HS-27A (cell line): Measurements from ENCODE around the gene TIPIN.

ENCODE experiments used
- DNase-seq: peaks from one replicate; pipeline ENCODE4 v3.0.0-alpha.2; 2012; ENCODE audit warnings: low read depth, missing footprints

The TIPIN gene

DNA sequence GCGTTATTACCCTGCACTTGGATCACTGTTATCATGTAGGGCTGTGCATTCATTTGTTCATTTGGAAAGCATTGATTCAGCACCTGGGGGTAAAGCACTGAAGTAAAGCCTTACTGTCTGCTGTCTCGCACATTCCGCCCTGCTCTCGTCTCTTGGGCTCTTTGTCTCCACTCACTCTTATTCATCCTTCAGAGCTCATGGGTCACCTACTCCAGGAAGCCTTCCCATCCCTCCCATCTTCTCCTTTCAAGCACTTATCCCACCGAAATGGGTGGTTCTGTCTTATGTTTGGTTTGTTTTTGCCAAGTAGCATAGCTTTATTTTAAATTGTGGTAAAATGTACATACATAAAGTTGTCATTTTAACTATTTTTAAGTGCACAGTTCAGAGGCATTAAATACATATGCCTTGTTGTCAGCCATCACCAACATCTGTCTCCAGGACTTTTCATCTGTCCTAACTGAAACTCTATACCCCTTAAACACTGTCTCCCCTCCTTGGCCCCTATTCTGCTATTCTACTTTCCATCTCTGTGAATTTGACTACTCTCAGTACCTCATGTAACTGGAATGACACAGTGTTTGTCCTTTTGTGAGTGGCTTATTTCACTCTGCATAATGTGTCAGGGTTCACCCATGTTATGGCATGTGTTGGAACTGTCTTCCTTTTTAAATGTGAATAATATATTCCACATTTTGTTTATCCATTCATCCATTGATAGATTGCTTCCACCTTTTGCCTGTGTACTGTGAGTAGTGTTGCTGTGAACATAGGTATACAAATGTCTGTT, 53.8 kb downstream of the TIPIN start:
- DNase-seq: no peak

DNA sequence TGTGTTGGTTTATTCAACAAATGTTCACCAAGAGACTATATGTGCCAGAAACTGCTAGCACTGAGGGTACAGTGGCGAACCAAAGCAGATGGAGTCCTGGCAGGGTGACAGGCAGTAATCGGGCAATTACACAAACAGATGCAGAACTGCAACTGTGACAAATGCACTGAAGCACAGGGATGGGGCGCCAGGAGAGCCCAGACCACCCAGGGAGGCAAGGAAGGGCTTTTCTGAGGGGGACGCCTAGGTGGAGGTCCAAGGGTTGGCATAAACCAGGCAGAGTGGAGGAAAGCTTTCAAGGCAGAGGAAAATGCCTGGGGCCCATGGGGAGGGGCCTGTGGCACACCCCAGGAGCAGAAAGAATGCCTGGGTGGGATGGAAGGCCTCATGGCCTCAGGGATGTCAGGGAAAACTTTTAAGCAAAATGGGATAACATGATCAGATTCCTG, 57.7 kb downstream of the TIPIN start:
- DNase-seq: no peak

DNA sequence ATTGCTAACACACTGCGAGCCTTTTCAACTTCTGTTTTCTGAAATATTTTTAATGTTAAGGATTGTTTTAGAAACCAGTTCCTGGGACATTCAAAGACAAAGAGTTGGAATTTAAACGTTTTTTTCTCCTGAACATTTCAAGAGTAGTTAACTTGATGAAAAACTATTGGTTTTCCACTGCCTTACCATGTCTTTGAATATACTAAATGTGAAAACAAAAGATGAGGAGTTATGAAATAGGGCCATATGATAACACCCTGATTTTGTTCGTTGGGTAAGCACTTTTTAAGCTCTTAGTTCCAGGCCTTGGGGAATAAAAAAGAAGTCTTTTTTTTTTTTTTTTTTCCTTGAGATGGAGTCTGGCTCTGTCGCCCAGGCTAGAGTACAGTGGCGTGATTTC, 60.3 kb downstream of the TIPIN start:
- no peak for DNase-seq

DNA sequence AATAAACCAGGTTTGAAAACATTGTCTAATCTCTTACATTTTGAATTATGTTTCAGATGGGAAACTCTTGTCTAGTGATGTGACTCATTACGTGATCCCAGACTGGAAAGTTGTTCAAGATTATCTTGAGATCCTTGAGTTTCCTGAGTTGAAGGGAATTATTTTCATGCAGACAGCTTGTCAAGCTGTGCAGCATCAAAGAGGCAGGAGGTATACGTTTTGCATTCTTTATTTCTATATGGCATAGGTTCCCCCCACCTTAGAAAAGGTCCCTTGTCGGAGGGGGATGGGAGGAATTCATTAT, 61.6 kb downstream of the TIPIN start:
- no peak for DNase-seq

DNA sequence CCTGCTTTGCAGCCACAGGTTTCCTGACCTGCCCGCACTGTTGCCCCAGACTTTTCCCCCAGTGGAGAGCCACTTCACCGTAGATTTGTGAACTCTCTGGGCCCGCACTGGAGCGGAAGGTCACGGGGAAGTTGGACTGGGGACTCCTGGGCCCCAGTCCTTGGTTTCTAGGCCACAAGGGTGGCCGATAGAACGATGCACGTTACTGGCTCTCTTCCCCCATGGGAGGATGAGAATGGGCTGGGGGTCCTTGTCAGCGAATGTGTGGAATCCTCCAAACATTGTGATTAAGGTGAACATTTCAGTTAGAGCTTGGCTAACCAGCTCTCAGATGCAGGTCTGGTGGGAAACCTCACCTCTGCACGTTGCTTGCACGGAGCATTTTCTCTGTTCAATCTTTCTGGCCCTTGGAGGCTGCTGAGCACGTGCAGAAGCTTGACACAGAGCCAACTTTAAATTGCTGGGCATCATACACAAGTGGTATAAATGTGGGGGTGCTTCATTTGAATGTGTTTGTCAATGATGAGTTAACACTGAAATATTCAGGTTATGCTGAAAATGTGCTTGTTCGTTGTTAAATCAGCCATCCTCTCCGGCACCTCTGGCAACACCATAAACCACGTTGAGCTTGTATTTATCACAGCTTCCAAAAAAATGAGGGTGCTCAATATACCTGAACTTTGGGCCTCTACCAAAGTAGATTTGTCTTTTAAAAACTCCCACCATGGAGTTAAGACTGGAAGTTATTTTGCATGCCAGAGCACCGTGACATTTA, 62.1 kb downstream of the TIPIN start:
- DNase-seq: peak; percentile 97

DNA sequence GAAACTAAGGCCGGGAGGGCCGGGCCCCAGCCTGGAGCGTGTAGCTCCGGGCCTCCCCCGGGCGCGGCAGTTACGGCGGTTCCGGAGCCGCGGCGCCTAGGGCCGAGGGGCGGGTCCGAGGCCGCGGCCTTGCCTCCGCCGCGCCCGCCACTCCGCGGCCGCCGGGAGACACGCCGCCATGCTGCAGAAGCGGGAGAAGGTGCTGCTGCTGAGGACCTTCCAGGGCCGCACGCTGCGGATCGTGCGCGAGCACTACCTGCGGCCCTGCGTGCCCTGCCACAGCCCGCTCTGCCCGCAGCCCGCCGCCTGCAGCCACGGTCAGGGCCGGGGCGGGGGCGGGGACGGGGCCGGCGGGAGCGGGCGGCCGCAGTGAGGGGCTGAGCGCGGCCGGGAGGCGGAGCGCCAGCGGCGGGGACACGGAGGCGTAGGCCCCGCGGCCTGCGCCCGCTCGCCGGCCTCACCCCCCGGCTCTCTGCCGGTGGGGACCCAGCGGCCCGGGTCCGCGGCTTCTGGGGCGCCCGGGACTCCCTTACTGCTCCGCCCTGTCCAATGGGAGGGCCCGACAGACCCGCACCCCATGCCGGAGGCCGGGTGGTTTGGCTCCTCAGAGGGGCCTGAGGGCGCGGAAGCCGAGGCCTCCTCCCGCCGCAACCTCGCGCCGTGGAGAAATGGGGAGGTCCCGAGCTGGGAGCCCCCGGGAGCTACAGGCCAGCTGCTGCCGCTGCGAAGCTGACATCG, 62.9 kb downstream of the TIPIN start, which contains the start of gene DIS3L:
DIS3L (plus strand) TSS at position 150 of the 738 bp plus-strand sequence; CDS start at position 179, 29 bp downstream.
- no peak for DNase-seq

DNA sequence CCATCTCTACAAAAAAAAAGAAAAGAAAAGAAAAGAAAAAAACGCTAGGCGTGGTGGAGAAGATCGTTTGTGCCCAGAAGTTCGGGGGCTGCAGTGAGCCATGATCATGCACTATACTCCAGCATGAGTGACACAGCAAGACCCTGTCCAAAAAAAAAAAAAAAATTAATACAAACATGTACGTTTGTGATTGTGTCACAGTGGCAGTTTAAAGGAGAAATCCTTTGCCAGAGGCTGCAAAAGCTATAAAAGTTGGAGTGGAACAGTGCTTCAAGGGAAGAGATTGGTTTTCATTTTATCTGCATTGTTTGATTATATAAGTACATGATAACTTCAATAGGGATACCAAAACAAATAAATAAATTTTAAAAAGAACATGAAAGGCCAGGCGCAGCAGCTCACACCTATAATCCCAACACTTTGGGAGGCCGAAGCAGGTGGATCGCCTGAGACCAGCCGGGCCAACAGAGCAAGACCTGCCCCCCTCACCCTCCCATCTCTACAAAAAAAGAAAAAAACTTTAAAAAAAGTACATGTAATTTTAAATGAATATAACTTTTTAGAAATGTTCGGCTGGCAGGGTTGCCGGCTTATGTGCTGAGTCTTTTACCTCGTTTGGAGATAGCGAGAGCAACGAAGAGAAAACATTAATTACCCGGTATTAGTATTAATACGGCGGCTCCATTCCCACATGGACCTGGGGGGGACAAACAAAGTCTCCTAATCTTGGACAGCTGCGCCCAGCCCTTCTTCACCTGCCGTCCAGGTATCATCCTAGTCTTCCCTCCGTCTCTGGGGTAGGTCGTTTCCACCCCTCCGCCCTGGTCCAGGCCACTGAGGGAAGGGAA, 63.7 kb downstream of the TIPIN start:
- DNase-seq: peak; percentile 34

DNA sequence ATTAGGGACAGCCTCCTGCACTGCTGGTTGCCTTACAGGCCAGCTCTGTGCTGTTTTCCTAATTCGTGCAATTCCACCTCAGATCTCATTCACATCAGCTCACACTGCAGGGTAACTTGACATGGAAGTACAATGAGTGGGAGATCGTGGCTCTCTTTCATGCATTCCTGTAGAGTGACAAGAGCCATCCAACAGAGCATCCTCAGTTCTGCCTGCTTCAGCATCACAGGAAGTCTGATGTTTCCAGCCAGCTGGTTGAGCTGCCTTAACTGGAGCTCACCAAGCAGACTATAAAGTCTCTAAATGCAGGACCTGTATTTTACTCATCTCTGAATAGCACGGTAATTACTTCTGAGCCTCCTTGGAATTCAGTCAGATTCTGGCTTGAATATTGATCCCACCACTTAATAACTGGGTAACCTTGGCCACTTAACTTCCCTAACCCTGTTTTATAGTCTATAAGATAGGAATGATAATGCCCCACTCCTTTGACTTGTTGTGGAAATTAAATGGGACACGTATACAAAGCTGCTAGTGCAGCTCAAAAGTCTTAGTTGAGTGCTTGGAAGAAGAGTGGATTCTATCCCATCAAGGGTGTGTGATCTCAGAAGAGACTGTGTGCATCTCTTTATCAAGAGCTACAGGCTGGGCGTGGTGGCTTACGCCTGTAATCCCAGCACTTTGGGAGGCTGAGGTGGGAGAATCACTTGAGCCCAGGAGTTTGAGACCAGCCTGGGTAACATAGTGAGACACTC, 64.5 kb downstream of the TIPIN start:
- DNase-seq: no peak

DNA sequence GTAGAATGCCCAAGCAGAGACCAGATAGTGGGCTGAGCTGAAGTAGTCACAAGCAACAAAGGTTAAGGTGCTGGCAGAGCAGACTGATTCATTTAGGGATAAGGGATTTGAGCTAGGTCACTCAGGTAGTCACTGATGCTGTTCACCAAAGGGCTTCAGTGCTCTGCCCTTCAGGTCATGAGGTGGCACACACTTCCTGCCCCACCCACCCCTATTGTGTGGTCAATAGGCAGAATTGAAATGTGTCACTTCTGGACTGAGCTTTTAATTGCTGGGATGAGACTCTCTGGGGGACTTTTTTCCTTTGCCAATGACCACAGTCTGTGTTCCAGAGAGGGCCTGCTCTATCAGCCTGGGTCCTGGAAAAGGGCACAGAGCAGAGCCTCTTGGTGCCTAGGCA, 66.0 kb downstream of the TIPIN start:
- no peak for DNase-seq

DNA sequence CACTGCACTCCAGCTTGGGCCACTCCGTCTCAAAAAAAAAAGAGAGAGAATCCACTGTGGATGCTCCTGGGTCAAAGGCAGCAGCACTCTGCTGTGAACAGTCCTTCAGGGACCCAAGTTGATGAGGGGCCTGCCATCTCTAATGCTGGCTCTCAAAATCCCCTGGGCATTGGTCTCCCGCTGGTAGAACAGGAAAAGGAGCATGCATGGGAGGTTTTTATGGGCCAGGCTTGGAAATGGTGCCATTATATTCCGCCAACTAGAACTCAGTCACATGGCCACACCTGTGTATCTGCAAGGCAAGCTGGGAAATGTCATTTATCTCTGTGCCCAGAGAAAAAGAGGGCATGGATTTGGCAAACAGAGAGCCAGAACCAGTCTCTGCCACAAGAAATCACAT, 66.5 kb downstream of the TIPIN start:
- DNase-seq: no peak

DNA sequence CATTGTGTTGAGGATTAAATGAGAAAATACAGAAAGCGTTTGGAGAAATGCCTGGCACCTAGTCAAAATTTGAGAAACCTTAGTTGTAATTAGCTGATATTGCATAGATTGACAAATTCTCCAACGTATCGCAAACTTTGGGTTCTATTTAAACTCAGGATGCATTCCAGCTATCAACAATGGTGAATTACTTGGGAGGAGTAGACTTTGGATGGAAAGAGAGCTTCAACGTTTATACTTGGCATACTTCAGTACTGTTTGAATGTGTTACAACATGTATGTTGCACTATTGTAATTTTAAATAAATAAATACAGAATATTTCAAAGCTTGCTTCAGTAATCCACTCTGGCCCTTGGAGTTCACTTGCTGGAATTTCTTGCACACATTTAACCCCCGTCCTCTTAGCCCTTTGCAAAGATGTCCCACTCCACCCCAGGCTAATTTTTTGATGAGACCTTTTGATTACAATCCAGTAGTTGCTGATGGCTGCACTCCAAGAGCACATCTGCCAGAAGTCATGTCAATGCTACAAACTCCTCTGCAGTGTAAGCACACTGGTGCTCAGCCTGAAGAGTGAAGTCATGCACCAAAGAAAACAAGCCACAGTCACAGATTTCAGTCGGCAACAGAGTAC, 67.8 kb downstream of the TIPIN start:
- no peak for DNase-seq

DNA sequence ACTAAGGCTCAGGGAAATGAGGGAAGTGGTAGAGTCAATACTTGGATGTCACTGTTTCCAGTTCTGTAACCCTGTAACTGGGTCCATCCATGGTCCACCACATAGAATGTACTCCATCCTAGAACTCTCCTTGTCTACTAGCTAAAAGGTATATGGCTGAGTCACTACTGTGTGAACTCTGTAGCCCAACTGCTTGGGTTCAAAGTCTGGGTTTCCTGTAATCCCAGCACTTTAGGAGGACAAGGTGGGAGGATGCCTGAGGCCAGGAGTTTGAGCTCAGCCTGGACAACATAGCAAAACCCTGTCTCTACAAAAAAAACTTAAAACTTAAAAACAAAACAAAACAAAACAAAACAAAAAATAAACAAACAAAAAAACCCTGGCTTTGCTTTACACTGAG, 68.4 kb downstream of the TIPIN start:
- no peak for DNase-seq

DNA sequence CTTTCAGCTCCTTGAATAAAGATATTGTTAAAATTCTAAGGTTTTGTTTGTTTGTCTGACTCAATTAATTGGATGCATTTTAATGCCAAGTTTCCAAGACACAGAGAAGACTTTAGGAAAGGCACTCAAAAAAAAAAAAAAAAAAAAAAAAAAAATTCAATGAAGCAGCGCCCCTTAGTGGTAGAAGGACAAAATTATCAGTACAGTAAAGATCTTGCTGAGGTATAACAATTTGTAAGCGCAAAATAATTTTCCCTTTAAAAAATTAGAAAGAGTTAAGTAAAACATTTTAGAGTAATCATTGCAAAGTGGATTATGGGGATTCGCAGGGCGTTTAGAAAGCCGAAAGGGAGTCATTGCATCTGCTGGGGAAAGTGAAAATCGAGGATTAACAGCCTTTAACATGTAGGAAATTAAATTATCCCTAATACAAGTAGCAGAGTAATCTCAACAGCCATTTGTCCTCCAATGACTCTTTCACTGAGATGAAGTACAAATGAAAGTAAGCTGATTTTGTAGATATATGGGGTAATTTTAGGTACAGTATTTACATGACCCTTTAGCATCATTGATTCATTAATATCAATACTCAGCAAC, 68.9 kb downstream of the TIPIN start:
- DNase-seq: no peak
